GM21723 (cell line): ENCODE measurements around the gene CYB5A.

Source experiments
- ATAC-seq: cut with Tn5 transposase; IDR thresholded peaks from one replicate; pipeline ENCODE4 v1.9.1; 2021; ENCODE audit warnings: mild to moderate bottlenecking, moderate library complexity; ENCODE audit not compliant: unreplicated experiment

The CYB5A gene

GRCh38 chr18:74219056-74219455 lies 72.7 kb downstream of the CYB5A start:
- no peak for ATAC-seq

GRCh38 chr18:74217476-74218143 lies 74.2 kb downstream of the CYB5A start:
- ATAC-seq = no peak

DNA sequence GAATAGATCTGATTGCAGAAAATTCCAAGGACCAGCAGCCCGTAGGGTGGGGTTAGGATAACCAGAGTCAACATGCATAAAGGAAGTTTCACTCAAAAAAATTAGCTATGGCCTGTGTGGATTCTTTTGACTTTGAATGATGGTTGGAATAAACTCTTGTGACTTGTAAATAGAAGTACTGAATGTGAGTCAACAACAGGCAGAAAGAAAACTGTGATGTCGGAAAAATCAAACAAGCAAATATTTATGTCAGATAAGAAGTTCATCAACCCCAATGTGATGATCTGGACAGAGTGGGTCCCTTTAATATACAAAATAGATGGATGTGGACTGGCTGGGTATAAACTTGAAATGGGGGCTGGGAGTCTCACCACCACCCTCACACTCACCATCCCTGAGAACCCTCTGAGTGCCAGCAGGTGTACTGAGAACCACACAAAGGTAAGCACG lies 75.1 kb downstream of the CYB5A start:
- ATAC-seq = no peak

DNA sequence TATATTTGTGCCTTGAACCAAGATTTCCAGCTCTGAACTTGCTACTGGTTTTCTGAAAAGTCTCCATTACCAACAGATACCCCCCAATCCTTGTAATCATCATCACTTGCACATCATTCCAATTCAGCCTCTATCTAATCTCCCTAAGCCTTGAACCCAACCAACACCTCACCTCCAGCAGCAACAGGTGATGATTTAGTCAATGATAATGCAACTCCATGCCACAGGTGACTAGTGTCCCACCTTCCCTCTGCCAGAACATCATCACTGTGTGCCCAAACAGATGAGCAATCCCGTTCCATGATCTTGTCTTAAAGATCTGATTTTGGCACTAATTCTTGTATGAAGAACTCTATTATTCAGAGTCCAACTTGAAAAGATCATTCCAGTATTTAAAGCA lies 75.9 kb downstream of the CYB5A start:
- ATAC-seq = no peak

GRCh38 chr18:74213429-74213828 lies 78.3 kb downstream of the CYB5A start:
- ATAC-seq = no peak

GRCh38 chr18:74204526-74205152 lies 87.1 kb downstream of the CYB5A start:
- no peak for ATAC-seq

- ATAC-seq = no peak
These were observed 88.0 kb downstream of the CYB5A start for GRCh38 chr18:74203811-74204210.
